ENCODE data around the gene POLR1C.
"Not testable (repeated sequence)": the region's sequence is repeated elsewhere in the genome, so short reads cannot be mapped to it uniquely, and the experiment has no call there.

POLR1C gene

DNA sequence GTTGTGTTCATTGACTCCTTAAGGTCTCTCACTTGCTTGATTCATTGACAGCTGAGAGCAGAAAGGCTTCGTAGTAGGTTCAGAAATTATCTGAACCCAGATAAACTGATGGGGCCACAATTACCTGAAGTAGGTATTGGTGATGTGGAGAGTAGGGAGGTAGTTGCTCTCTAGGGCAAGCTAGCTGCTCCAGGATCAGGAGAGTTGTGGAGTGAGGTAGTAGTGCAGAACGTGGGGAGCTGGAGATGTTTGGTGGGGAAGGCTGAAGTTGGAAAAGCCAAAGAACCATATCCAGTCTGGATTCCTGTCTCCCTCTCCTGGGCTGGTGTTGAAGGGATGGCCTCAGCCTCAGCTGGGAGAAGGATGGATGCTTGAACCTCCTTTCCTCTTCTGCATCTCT lies 23.7 kb upstream of the POLR1C start:
- no peak for DNase-seq

DNA sequence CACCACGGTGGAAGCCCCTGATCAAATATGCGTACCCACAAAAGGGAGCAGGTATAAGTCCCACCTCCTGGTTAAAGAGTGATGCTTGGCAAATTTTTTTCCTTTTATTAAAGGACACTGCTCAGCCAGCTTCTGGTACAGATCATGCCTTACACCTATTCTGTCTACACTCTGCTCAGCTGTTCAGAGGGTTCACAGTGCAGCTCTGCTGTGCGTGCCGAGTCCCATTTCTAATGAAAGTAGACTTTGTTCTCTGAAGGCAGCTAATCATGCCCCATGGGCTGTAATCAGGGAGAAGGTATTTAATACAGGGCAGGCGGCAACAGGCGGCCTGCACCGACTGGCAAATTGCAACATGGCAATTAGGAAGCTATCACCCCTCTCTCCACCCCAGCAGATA lies 23.1 kb upstream of the POLR1C start:
- DNase-seq, result no peak

DNA sequence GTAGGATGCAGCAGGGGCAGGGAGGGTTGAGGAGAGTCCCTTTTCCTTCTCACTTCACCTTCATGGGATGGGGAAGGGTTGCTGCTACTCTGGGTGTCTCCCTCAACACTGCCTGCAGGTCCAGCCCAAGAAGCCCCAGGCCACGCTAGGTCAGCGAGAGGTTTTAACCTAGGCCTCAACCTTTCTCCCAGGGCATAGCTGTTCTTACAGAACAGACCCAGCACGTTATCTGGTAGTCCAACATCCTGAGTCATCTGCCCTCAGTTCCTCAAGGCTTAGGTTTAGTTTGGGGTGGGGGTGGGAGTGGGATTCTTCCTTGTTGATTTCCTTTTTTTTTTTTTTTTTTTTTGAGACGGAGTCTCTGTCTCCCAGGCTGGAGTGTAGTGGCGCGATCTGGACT lies 22.6 kb upstream of the POLR1C start:
- no peak for DNase-seq

DNA sequence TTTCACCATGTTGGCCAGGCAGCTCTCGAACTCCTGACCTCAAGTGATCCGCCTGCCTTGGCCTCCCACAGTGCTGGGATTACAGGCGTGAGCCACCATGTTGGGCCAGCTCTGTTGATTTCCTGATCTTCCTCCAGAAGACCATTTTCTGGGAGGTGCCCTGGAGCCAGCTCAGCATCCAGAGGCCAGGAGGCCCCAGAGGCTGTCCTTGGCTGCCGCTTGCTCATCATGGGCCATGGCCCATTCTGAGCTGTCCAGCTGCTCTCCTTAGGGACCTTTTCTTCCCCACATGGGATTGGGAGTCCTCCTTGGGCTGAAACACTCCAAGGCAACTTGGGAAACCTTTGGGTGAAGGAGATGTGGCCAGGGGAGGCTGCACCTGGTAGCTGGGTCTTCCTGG lies 22.1 kb upstream of the POLR1C start:
- DNase-seq, result no peak

DNA sequence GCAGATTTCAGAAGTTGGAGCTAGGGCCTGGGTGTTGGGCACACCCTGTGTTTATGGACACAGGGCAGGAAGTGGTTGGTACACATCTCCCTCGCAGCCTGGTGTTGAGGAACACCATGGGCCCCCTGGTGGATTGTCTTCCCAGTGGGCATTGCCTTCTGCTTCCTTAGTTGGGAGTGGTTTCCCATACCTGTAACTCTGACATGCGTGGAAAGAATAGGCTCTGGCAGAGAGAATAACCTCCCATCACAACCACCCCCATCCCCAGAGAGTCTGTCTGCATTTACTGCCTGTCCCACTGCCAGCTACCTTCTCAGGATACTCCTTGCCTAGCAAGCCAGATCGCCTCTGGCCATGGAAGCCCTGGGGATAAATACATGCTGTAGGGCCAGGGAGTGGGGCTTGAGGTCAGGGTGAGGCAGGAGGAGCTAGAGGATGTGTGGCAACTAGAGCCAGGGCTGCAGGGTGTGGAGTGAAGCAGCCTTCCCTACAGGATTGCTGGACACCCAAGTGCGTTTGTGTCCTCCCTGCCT lies 21.4 kb upstream of the POLR1C start:
- peak in 2 of 4 experiments; percentile 27 to 34 for DNase-seq

DNA sequence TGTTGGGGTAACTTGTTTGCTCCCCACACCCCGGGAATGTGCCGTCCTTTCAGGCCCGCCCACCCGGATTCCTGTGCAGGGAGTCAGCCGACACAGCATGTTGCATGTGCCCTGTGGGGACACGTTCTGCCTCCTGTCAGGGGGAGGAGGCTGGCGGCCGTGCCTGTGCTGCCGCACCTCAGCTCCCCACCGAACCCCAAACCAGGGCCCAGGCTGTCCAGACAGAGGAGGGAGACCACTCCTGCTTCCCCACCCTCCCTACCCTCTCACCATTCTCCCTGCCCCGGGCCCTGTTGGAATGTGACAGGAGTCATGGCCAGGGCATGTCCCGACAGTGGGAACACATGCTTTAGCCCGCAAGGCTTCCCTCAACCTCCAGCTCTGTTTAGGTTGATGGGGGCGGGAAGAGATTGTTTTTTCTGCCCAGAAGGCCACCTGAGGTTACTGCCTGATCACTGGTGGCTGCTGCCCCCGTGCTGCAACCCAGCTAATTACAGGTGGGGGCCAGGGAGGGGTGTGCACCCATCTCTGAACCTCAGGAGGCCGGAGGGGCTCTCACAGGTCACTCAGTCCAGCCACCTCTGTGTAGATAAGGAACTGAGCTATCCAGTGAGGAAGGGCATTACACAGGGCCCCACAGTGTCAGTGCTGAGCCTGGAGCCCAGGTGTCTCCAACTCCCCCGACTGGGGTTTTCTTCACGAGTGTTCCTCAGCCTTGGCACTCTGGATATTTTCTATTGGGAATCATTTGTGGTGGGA lies 20.3 kb upstream of the POLR1C start:
- no peak for DNase-seq

DNA sequence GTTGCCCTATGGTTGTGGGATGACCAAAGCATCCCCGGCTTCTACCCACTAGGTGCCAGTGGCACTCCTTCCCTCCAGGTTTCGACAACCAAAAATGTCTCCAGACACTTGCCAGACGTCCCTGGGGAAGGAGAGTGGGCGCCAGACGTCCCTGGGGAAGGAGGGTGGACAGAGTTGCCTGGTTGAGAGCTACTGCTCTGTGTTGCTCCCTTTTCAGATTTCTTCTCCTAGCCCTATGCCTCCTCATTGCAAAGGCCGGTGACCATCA lies 19.8 kb upstream of the POLR1C start:
- DNase-seq, result no peak

DNA sequence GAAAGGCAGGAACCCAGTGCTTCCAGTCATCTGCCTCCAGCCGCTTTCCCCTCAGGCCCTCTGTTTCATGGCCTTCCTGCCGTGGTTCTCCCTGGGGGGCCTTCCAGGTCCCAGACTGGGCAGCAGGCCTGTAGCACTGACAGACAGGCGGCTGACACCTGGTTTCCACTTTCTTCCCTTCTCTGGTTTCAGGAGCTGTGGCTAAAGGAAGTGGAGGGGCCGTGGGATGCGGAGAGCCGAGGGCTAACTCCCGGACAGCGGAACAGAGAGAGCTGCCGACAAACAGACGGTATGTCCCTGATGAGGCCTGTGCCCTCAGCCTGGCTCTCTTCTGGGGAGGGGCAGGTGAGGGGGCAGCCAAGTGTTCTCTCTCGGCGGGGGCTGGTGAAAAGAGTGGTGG lies 19.2 kb upstream of the POLR1C start:
- no peak for DNase-seq

DNA sequence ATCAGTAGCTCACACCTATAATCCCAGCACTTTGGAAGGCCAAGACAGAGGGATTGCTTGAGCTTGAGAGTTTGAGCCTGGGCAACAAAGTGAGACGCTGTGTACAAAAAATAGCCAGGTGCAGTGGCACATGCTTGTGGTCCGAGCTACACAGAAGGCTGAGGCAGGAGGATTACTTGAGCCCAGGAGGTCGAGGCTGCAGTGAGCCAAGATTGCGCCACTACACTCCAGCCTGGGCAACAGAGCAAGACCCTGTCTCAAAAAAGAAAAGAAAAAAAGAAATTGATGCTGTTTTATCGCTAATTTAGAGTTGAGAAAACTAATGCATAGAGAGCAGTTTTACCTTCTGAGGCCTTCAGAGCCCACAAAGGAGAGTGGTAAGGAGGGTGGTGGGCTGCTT lies 18.6 kb upstream of the POLR1C start:
- DNase-seq, result not testable (repeated sequence)

DNA sequence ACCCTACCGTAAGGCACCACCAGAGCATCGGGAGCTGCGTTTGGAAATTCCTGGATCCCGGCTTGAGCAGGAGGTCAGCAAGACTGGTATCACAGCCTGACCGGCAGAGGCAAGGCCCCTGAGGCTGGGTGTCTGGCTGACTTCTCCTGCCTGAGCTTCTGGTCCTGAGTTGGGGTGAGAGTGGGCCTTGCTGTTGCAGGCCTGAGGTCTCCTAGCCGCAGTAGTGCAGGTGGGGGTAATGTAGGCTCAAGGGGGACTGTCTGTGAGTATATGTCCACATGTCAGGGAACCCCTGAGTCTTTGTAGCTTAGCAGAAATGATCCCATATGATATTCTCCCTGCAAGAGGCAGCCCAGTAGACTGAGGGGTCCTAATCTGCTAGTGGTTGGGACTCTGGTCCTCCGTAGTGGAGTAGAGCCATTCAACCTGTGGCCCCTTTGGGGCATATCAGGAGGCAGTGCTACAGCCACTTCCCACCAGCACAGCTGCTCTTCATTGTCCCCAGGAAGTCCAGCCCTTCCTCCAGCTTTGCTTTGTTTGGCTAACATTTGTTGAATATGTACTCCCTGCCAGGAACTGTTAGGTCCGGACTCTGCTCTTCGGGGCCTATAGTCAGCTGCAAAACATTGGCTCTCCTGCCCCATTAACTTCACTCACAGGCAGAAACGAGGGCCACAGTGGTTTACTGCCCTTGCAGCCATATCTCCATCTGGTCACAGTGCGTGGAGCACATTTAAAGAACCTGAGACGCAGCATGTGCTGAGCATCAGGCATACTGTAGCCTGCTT lies 17.7 kb upstream of the POLR1C start:
- no peak for DNase-seq

DNA sequence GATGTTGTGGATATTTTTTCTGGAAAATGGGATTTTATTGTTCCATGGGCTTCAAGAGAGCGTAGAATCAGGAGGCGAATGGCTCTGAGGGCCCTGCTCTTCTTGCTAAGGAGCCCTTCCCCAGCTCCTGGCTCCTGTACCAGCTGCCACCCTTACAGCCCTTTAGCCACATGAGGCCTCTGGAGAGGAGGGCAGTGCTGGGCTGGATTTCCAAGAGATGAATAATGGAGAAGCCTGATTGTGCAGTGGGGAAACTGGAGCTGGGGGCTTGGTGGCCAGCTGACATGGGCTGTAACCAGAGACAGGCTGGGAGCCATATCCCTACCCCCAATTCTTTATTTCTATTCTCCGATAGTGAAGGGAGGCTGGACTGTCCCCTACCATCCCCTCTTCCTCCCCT lies 16.0 kb upstream of the POLR1C start:
- no peak for DNase-seq

DNA sequence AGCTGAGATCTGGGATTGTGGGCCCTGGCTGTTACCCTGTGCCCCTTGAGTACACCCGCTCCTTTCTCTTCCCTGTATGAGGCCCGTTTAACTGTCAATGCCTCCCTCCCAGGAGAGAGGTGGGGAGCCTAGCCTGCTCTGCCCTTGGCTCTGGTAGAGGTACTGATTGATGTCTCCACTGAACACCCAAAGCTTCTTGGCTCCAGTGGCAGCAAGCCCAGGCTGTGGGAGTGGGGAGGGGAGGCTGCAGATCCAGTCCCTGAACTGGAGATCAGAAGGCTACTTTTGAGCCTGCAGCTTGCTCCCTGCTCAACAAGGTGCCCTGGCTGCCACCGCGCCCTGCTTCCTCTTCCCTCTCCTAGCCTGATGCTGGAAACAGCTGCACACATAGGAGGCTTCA lies 14.2 kb upstream of the POLR1C start:
- no peak for DNase-seq

DNA sequence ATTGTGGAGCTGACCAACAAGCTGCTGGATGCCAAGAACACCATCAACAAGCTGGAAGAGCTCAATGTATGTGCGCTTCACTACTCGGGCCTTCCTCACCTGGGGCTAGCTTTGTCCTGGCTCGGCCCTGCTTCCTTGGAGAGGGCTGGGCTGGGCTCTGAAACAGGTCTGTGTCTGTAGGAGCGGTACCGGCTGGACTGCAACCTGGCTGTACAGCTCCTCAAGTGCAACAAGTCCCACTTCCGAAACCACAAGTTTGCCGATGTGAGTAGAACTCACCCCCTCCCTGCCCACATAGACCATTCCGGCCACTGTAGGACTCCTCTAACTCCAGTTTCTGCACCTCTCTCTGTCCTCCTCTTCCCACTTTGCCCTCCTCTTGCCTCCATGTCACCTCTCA lies 13.4 kb upstream of the POLR1C start:
- no peak for DNase-seq

DNA sequence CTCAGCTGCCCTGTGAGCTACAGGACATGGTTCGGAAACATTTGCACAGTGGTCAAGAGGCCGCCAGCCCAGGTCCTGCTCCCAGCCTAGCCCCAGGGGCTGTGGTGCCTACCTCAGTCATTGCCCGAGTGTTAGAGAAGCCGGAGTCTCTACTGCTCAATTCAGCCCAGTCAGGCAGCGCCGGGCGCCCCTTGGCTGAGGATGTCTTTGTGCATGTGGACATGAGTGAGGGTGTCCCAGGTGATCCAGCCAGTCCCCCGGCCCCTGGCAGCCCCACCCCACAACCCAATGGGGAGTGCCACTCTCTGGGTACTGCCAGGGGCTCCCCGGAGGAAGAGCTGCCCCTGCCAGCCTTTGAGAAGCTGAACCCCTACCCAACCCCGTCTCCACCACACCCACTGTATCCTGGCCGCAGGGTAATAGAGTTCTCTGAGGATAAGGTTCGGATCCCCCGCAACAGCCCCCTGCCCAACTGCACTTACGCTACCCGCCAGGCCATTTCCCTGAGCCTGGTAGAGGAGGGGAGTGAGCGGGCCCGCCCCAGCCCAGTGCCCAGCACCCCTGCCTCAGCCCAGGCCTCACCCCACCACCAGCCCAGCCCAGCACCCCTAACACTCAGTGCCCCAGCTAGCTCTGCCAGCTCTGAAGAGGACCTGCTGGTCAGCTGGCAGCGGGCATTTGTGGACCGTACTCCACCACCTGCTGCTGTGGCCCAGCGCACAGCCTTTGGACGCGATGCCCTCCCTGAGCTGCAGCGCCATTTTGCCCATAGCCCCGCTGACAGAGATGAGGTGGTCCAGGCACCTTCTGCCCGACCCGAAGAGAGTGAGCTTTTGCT lies 11.9 kb upstream of the POLR1C start:
- no peak for DNase-seq

DNA sequence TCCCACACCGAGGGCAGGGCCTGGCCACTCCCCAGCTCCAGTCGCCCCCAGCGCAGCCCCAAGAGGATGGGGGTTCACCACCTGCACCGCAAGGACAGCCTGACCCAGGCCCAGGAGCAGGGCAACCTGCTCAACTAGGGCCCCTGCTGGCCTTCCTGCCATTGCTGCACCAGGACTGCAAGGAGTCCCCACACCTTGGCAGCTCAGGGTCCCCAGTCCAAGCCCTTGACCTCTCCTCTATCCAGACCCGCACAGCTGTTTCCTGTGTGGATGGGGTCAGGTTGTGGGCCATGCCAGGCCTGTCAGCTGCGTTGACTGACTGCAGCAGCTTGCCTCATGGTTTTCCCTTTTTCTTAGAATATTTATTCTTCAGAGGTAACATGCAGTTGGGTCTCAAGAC lies 11.2 kb upstream of the POLR1C start:
- no peak for DNase-seq

DNA sequence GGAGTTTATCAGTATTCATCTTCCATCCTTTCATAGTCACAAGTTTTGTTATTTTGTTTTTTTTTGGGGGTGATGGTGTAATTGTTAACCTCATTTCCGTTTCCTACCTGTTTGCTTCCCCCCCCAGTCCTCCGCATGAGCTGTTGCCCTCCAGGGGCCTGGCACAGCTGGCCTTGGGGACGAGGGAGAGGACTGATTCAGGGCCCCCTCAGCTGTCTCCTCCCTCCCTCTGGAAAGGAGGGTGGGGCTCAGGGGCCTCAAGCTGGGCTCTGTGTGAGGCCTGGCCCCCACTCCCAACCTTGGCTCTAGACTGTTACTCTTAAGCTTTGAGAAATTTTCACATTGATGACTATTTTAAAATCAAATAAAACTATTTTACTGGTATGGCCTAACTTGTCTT lies 10.7 kb upstream of the POLR1C start:
- no peak for DNase-seq

DNA sequence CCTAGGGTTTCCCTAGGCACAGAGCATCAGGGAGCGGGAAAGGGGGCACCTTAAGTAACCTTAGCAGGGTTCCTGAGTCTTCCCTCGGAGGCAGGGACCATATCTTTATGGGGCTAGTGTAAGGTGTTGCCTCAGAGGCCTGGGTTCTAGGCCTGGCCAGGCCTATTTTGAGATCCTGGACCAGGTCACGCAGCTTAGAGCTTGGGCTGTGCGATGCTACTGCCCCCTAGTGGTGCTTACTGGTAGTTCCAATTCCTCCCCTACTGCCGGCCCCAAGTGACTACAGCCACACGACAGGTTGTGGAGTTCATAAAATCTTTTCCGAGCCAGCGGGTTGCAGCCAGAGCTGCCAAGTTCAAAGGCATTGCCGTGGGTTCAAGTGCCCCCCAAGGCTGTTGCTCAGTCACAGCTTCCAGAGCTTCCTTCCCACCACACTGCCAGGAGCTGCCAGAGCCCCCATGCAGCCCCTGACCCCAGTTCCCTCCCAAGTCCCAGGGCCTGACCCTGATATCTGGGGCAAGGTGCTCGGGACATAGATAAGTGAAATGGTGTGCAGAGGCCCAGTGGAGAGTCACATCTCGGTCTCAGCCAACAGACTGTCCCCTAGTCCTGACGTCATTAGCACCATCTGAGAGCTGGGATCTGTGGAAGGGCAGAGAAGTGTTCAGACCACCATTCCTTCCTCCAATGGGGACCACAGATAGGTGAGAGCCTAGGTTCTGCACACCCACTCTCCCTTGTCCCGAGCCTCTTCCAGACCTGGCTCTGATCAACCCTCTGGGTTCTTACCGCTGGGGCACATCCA lies 10.0 kb upstream of the POLR1C start:
- peak; percentile 85 to 94 (median 88) for DNase-seq

DNA sequence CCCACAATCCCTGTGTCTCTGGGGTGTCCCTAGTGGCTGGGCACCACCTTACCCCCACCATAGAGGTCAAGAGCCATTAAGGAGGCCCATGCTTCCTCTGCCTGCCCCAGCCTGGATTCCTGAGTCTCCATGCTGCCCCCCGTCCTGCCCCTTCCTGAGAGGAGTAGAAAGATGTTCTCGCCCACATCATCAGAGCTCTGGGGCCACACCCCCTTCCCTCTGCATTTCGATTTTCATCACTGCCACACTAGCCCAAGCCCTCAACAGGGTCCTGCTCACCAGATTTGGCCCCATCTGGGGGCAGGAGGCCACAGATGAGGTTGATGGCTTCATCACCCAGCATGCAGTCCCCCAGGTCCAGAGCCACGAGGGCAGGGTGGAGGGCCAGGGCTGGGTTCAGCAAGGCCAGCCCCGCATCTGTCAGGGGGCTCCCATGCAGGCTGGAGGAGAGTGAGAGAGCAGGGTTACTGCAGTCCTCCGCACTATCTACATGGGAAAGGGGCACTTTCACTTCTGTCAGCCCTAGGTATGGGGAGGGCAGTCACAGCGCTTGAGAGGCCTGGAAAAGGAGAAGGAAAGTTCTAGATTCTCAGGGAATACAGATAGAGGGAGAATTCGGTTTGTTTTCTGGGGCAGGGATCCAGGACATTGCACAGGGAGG lies 8.3 kb upstream of the POLR1C start:
- DNase-seq, result no peak

DNA sequence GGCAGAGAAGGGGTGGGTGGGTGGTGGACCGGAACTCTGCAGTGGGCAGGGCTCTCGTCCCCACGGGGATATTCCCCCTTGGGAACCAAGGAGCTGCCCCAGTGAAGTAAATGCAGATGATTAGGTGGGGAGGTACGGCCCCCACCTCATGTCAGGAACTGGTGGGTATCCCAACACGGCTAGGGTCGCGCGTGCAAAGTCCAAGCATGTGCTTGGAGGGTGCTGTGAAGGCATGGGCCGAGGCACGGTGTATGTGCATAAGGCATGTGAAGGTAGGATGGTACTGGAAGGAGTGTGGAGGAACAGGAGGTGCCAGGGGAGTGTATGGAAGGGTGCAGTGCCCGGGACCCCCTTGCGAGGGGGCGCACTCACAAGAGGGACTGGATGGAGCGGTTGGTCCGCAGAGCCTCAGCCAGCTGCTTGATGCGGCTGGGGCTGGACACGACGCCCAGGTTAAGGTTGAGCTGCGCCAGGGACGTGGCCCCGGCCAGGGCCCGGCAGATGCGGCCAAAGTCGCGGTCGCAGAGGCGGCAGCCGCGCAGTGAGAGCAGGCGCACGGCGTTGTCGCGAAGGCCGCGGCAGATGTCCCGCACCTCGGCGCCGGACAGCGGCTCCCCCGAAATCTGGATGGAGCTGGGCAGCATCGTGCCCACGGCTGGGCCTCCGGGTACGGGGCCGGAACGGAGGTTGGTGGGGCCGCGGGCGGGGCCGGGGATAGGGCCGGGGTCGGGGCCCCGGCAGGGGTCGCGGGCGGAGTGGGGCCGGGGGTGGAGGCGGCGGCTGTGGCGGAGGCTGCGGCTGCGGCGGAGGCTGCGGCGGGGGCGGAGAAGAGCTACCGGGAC lies 7.5 kb upstream of the POLR1C start:
- peak in 3 of 4 experiments; percentile 13 to 38 (median 19) for DNase-seq

DNA sequence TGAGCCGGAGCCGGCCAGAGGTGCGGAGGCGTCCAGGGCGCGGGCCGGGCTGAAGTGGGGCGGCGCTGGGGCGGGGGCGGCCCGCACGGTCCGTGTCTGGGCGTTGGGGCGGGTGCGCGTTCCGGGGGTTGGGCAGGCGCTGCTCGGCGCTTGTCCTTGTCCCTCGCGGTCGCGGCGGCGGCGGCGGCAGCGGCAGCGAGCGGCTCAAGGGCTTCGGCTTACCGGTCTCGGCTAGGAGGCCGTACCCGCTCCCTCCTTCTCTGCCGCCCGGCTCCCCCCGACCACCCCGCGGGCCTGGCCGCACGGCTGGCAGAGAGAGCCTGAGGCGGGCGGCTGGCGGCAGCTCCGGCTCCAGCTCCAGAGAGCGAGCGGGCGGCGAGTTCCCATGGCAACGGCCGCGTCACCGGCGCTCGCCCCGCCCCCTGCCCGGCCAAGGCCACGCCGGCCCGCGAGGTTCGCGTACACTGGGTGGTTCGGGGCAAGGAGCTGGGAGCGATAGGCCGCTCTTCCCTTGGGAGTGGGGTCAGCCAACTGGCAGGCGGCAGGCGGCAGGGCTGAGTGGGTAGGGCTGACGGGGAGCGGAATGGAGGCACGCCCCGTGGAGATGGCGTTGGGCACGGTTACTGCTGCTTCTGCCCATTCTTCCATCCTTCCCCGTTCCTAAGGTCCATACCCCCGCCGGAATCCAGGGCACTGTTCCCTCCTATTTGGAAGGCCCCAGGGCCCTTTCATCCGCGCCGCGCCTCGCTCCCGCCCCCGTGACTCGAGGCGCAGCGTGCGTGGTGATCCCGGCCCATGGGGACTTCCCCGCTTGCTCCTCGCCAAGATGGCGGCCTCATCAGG lies 6.7 kb upstream of the POLR1C start, which contains the start of gene LRRC73:
Gene LRRC73, minus strand, starts transcription at position 363 of the 843 bp plus-strand sequence. CDS start 561 bp downstream, outside the sequence.
- peak; percentile 85 to 94 (median 90) for DNase-seq

Measured in suppressor macrophage (primary cell).